A673 (cell line): ENCODE data around the gene BDKRB1. TPM values are rescaled to one million over a fixed set of nuclear protein-coding genes. Genes with fewer than 3 reads are reported as not detected.

Experiments
- BruUV-seq: library from RNA; stranded (reverse); fragments of 400-500 nt; replicated peaks from 2 replicates; lab custom pipeline; 2021; lab: Mats Ljungman, UMichigan
- CTCF ChIA-PET: fragments of 300-600 bp; sonication (Branson Sonifier 250); formaldehyde crosslinking; loops from one replicate; lab custom pipeline; 2022; ENCODE audit warnings: antibody characterized with exemption; lab: Charles Lee
- POLR2A ChIA-PET: fragments of 300-600 bp; sonication (Branson Sonifier 250); formaldehyde crosslinking; loops from one replicate; lab custom pipeline; 2022; ENCODE audit warnings: antibody characterized with exemption; ENCODE audit not compliant: low non-redundant PET; lab: Charles Lee
- DNase-seq: peaks from one replicate; pipeline ENCODE4 v3.0.0-alpha.2; 2015; ENCODE audit warnings: low spot score
- H3K27ac ChIP-seq: fragments of 200-600 bp; sonication (generic); 2 replicates; pipeline ENCODE4 v1.5.1; 2016; ENCODE audit warnings: mixed run types, low read depth, mild to moderate bottlenecking, mixed read lengths, antibody characterized with exemption, low read length; ENCODE audit not compliant: poor library complexity, severe bottlenecking
- H3K27me3 ChIP-seq: fragments of 200-600 bp; sonication (generic); replicated peaks from 2 replicates; pipeline ENCODE4 v1.6.1; 2017; ENCODE audit warnings: mixed run types, low read depth, mild to moderate bottlenecking, mixed read lengths, antibody characterized with exemption, low read length; ENCODE audit not compliant: insufficient read depth, poor library complexity
- H3K36me3 ChIP-seq: fragments of 200-600 bp; sonication (generic); 2 replicates; pipeline ENCODE4 v1.6.1; 2016; ENCODE audit warnings: mixed run types, mild to moderate bottlenecking, mixed read lengths, antibody characterized with exemption, low read length; ENCODE audit not compliant: insufficient read depth, poor library complexity, severe bottlenecking
- H3K4me1 ChIP-seq: fragments of 200-600 bp; sonication (generic); 2 replicates; pipeline ENCODE4 v1.6.1; 2017; ENCODE audit warnings: mixed run types, mild to moderate bottlenecking, mixed read lengths, antibody characterized with exemption, low read length; ENCODE audit not compliant: insufficient read depth, poor library complexity, severe bottlenecking
- H3K4me3 ChIP-seq: fragments of 200-600 bp; sonication (generic); 2 replicates; pipeline ENCODE4 v1.5.1; 2016; ENCODE audit warnings: low read depth, mixed run types, mild to moderate bottlenecking, mixed read lengths, low read length; ENCODE audit not compliant: poor library complexity, severe bottlenecking
- H3K9me3 ChIP-seq: fragments of 200-600 bp; sonication (generic); 2 replicates; pipeline ENCODE4 v1.6.1; 2016; ENCODE audit warnings: mixed run types, low read depth, mild to moderate bottlenecking, mixed read lengths, antibody characterized with exemption, low read length; ENCODE audit not compliant: poor library complexity, severe bottlenecking
- CTCF ChIP-seq: fragments of 300-800, 200-600 bp; sonication (generic); conservative IDR thresholded peaks from 2 replicates; pipeline ENCODE4 v1.5.1; 2017; ENCODE audit warnings: low read depth, mild to moderate bottlenecking, antibody characterized with exemption, low read length, moderate library complexity, mixed read lengths
- EZH2 ChIP-seq: fragments of 200-600 bp; sonication (generic); IDR thresholded peaks from 2 replicates; pipeline ENCODE4 v1.6.1; 2017; ENCODE audit warnings: borderline replicate concordance, low read depth, mild to moderate bottlenecking, mixed read lengths, antibody characterized with exemption, low read length; ENCODE audit not compliant: poor library complexity, severe bottlenecking
- intact Hi-C: fragments of 100-400 bp; cut with micrococcal nuclease; formaldehyde crosslinking; loops from one replicate; pipeline ENCODE4 v1.10.0; 2022; ENCODE audit not compliant: unreplicated experiment
- total RNA-seq: library from RNA; stranded (reverse); gene quantifications from 2 replicates; pipeline ENCODE4 v1.2.3, GENCODE V29; 2021

The BDKRB1 gene
- total RNA-seq, 1 experiment from 2014 or later = not detected

GRCh38 chr14:96284008-96284407 is 28.0 kb downstream of the BDKRB1 start:
- ChIA-PET CTCF (no interaction called here), POLR2A (no interaction called here)
- TF ChIP-seq CTCF = no peak
- no peak for TF ChIP-seq EZH2
- Histone ChIP-seq H3K27me3 (no peaks in the 10 kb centered on the region), H3K4me1 (no peaks in the 10 kb centered on the region), H3K27ac (no peak overlapping the region), H3K4me3 (no peak overlapping the region), H3K36me3 (no peaks in the 10 kb centered on the region), H3K9me3 (no peaks in the 10 kb centered on the region)
- BruUV-seq = no TSS peak
- no peak for DNase-seq
- intact Hi-C loops = no loop called here

DNA sequence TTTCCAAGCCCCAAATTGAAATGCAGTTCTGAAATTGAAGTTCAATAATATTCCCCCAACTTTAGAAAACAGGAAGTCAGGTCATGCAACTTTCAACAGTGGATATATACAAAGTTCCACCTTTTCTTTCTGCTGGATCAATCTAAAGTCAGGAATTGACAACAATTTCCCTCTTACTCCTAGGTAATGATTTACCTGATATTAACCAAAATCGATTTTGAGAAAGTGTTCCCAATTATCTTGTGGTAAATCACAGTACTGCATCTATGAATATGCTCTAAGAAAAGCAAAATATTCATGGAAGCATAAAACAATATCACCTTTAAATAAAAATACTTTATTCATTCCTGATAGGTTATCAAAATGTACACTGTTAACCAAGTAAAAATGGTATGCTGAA is 28.4 kb downstream of the BDKRB1 start:
- H3K4me1 ChIP-seq = no peaks in the 10 kb centered on the region
- H3K27me3 ChIP-seq = no peaks in the 10 kb centered on the region
- ChIA-PET CTCF (no interaction called here), POLR2A (no interaction called here)
- H3K36me3 ChIP-seq = no peaks in the 10 kb centered on the region
- no peaks in the 10 kb centered on the region for H3K9me3 ChIP-seq
- intact Hi-C loops = no loop called here
- DNase-seq = no peak
- BruUV-seq = no TSS peak
- H3K4me3 ChIP-seq = no peak overlapping the region
- no peak overlapping the region for H3K27ac ChIP-seq
- TF ChIP-seq EZH2 (no peak), CTCF (no peak)

- H3K36me3 ChIP-seq = peaks cover 5% of the 10 kb centered on the region
- no peaks in the 10 kb centered on the region for H3K27me3 ChIP-seq
- no peaks in the 10 kb centered on the region for H3K4me1 ChIP-seq
- TF ChIP-seq CTCF = no peak
- no peak for TF ChIP-seq EZH2
- ChIA-PET CTCF (no interaction called here), POLR2A (interaction anchor here (0.6 kb wide), 1 partner anchor 138 kb away, joined by 4 read pairs; no protein-coding TSS in a partner anchor)
- BruUV-seq = no TSS peak
- intact Hi-C loops = no loop called here
- H3K27ac ChIP-seq = no peak overlapping the region
- no peak overlapping the region for H3K4me3 ChIP-seq
- no peak for DNase-seq
- no peaks in the 10 kb centered on the region for H3K9me3 ChIP-seq
Observed at GRCh38 chr14:96285667-96286066, 29.7 kb downstream of the BDKRB1 start.
